ENCODE measurements around the gene CHMP1B.

DNA sequence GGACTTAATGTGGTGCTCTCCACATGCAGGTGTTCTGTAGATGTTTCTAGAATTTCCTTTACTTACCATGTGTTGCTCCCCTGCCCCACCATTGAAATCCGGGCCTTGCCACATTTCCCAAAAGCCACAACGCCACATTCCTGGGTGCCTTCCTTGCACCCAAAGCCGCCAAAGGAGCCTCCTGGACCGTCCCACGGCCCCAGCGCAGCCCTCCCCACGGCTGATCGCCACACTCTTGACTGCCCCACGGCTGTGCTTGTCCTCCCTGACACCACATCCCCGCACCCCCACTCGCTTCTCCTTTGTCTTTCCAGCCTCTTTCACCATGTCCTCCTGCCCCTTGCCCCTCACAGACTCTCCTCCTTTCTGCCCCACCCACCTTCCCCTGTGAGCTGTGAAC, 40.2 kb upstream of the CHMP1B start:
- TF ChIP-seq CTCF (IDR thresholded peaks at IDR 0.05) (no peak), POLR2A (IDR thresholded peaks at IDR 0.05) (no peak)
